SJSA1 (cell line): Measurements from ENCODE around the gene KRT78. TPM values are rescaled to one million over a fixed set of nuclear protein-coding genes. Genes with fewer than 3 reads are reported as not detected.

ENCODE experiments used
- DNase-seq, 2 experiments: peaks; one replicate each; pipeline ENCODE4 v3.0.0-alpha.2; 2015 to 2020; ENCODE audit warnings: low spot score in 2 of 2, low read depth in 1 of 2
- H3K27ac ChIP-seq: fragments of 250-450 bp; sonication (Bioruptor Pico); 2 replicates; pipeline ENCODE4 v1.5.1; 2020; ENCODE audit warnings: mild to moderate bottlenecking, moderate library complexity
- H3K27me3 ChIP-seq: fragments of 250-450 bp; sonication (Bioruptor Pico); replicated peaks from 2 replicates; pipeline ENCODE4 v1.5.1; 2020; ENCODE audit warnings: mild to moderate bottlenecking, moderate library complexity
- H3K36me3 ChIP-seq: fragments of 250-450 bp; sonication (Bioruptor Pico); 2 replicates; pipeline ENCODE4 v1.5.1; 2020; ENCODE audit warnings: mild to moderate bottlenecking
- H3K4me1 ChIP-seq: fragments of 250-450 bp; sonication (Bioruptor Pico); replicated peaks from 2 replicates; pipeline ENCODE4 v1.6.1; 2021; ENCODE audit warnings: mild to moderate bottlenecking
- H3K4me3 ChIP-seq: fragments of 250-450 bp; sonication (Bioruptor Pico); 2 replicates; pipeline ENCODE4 v1.5.1; 2020; ENCODE audit warnings: mild to moderate bottlenecking
- H3K9me3 ChIP-seq: fragments of 250-450 bp; sonication (Bioruptor Pico); replicated peaks from 2 replicates; pipeline ENCODE4 v1.5.1; 2020; ENCODE audit warnings: mild to moderate bottlenecking
- total RNA-seq: library from RNA; depleted of rRNA; stranded (reverse); fragments of >200 nt; shearing (Covaris generic); gene quantifications from 2 replicates; pipeline ENCODE4 v1.2.3, GENCODE V29; 2014

KRT78 gene
- total RNA-seq, 1 experiment from 2014 or later = 0.21 TPM

DNA sequence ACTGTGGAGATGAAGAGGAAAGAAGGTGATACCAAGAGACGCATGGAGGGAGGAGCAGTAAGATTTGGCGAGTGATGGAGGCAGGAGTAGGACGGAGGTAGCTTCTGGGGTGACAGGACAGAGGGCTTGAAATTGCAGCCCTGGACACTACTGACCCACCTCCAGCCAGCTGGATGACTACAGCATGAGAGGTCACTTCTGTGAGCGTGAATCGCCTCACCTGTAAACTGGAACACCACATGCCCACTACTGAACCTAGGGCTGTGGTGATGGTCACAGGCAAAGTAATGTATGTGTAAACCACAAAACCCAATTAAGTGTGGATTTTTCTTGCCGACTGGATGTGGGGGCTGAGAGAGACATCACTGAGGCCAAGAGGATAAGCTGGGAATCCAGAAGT, 28.3 kb downstream of the KRT78 start:
- Histone ChIP-seq H3K4me1 (peaks cover 6% of the 10 kb centered on the region; the same call in 1 of the 2 replicates), H3K27ac (no peak overlapping the region), H3K4me3 (no peak overlapping the region)

DNA sequence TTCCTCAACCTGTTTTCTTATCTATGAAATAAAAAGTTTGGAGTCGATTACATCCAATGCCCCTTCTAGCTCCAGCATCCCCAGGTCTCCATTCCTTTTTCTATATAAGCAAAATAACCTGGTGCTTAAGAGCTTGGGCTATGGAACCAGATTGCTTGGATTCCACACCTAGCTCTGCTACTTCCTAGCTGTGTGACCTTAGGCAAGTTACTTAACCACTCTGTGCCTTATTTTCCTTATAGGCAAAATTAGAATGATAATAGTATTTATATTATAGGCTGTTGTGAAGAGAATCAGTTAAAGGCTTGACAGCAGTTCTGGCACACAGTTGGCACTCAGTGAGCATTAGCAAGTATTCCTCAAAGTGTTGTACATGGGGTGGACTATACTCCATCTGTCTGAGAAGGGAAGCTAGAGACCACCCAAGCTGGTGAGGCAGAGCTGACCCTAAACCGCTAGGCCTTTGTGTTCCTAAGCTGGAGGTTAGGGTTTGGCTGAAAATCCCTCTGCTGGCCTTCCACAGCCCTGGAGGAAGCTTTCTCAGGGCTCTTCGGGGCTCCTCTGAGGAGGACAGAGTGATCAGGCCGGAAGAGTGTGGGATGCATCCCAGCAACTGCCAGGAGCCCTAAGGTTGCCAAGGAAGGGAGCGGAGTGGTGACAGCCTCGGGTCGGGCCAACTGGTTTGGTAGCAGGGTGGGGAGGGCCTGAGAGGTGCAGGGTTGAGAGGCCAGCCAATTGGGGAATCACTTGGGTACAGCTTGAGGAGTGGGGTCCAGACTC, 28.9 kb downstream of the KRT78 start:
- no peaks in the 10 kb centered on the region for H3K36me3 ChIP-seq
- no peak overlapping the region for H3K4me3 ChIP-seq
- H3K27me3 ChIP-seq = peaks cover 97% of the 10 kb centered on the region
- H3K4me1 ChIP-seq = peaks cover 6% of the 10 kb centered on the region; the same call in 1 of the 2 replicates
- DNase-seq = peak; percentile 88 to 98
- H3K27ac ChIP-seq = no peak overlapping the region
- H3K9me3 ChIP-seq = peaks cover 12% of the 10 kb centered on the region

More for the DNA sequence above, 28.3 kb downstream of the KRT78 start:
- peaks cover 13% of the 10 kb centered on the region for H3K9me3 ChIP-seq
- no peaks in the 10 kb centered on the region for H3K36me3 ChIP-seq
- peak; percentile 88 to 95 for DNase-seq
- H3K27me3 ChIP-seq = peaks cover 97% of the 10 kb centered on the region

DNA sequence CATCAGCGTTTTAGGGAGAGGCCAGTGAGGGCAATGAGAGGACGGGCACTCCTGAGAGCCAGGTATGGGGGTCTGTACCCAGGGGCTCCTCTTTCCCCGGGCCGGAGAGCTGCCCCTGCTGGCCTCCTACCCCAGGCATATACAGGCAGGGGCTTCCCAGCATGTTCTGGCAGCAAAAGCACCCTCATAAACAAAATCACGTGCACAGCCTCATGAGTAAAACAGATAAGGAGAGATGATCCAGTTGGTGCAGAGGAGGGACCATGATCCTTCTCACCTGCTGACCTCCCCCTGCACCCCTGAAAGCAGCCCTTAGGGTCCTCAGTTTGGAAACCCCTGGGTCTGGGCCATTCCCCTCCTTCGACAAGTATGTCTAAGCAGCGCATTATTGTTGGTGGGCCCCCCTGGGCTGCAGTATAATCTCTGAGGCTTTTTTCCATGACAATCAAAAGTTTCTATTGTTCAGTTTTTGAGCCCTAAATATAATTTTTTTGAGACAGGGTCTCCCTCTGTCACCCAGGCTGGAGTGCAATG, 29.8 kb downstream of the KRT78 start:
- no peak overlapping the region for H3K4me3 ChIP-seq
- no peaks in the 10 kb centered on the region for H3K36me3 ChIP-seq
- H3K9me3 ChIP-seq = peaks cover 12% of the 10 kb centered on the region
- peaks cover 97% of the 10 kb centered on the region for H3K27me3 ChIP-seq
- peaks cover 9% of the 10 kb centered on the region; the same call in 1 of the 2 replicates for H3K4me1 ChIP-seq
- H3K27ac ChIP-seq = no peak overlapping the region
- DNase-seq = peak in 1 of 2 experiments; percentile 95

DNA sequence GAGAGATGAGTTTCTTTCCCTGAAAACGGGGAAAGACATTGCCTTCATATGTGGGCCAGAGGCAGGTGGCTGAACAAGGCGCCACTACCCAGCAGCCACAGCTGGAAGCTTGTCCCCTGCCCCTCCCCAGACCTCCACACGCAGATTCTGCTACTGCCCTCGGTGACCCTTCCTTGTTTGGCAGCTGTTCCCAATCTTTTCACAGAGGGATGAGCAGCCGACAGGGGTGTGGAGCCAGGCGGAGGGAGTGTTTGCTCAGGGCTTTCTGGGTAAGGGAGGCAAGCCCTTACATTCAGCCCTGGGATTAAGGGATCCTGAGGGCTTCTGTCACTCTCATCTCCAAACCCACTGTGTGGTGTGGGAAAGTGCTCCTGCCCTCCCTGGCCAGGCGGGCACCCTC, 30.4 kb downstream of the KRT78 start:
- H3K27ac ChIP-seq = no peak overlapping the region
- H3K27me3 ChIP-seq = peaks cover 95% of the 10 kb centered on the region
- no peak overlapping the region for H3K4me3 ChIP-seq
- peak in 1 of 2 experiments; percentile 97 for DNase-seq
- no peaks in the 10 kb centered on the region for H3K36me3 ChIP-seq
- H3K4me1 ChIP-seq = peaks cover 9% of the 10 kb centered on the region; the same call in 1 of the 2 replicates
- peaks cover 12% of the 10 kb centered on the region for H3K9me3 ChIP-seq

DNA sequence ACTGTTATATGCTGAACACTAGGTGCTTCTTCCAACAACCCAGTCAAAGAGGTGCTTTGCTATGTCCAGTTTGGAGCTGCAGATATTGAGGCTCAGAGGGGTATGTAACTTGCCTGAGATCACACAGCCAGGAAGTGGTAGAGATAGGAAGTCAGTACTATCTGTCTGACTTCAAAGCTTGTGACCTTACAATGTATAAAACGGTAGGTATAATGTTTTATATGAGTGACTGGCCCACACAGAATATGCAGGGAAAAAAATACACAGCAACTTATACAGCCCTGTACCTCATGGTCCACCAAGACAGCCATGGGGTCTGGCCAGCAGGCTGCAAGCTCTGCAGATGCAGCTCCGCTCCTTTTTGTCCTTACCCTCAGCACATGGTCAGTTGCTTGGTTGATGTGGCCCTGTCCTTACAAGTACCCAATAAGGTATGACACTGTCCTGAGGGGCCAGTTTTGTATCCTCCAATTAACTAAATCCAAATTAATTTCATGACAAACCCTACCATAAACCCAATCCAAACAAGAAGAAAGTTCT, 31.0 kb downstream of the KRT78 start:
- peak; percentile 81 to 94 for DNase-seq
- no peak overlapping the region for H3K27ac ChIP-seq
- H3K36me3 ChIP-seq = no peaks in the 10 kb centered on the region
- peaks cover 12% of the 10 kb centered on the region for H3K9me3 ChIP-seq
- peaks cover 95% of the 10 kb centered on the region for H3K27me3 ChIP-seq
- peaks cover 9% of the 10 kb centered on the region; the same call in 1 of the 2 replicates for H3K4me1 ChIP-seq
- no peak overlapping the region for H3K4me3 ChIP-seq

DNA sequence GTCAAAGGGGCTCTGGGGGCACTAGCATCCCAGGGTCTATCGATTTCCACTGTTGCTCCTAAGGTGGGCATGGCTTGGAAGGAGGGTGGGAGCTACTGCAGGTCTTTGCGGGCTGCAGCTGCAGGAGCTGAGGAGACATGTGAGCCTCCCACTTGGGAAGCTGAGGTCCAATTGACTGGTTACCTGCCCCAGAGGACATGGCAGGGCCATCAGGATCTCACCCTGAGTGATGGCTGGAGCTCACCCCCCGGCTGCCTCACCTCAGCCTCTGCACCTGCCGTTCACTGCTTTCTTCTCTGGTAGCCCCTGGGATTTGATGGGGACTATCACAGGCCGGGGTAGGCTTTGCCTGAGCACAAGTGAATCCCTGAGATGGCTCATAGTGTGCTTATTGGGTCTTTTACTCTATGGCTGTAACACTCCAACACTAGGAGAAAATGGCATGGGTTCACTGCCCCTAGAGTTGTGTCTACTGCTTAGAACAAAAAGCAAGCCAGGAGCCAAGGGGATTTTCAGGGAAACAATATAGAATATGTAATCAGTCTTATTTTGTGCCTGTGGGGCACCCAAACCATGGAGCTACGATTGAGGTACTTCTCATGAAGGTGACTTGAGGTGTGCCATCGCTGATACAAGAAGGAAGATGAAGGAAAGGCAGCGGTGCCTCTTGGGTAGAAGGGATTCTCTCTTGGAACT, 31.6 kb downstream of the KRT78 start:
- peaks cover 95% of the 10 kb centered on the region for H3K27me3 ChIP-seq
- H3K27ac ChIP-seq = no peak overlapping the region
- peaks cover 12% of the 10 kb centered on the region for H3K9me3 ChIP-seq
- peak; percentile 79 to 96 for DNase-seq
- peaks cover 6% of the 10 kb centered on the region; the same call in 1 of the 2 replicates for H3K4me1 ChIP-seq
- H3K36me3 ChIP-seq = no peaks in the 10 kb centered on the region
- H3K4me3 ChIP-seq = no peak overlapping the region

DNA sequence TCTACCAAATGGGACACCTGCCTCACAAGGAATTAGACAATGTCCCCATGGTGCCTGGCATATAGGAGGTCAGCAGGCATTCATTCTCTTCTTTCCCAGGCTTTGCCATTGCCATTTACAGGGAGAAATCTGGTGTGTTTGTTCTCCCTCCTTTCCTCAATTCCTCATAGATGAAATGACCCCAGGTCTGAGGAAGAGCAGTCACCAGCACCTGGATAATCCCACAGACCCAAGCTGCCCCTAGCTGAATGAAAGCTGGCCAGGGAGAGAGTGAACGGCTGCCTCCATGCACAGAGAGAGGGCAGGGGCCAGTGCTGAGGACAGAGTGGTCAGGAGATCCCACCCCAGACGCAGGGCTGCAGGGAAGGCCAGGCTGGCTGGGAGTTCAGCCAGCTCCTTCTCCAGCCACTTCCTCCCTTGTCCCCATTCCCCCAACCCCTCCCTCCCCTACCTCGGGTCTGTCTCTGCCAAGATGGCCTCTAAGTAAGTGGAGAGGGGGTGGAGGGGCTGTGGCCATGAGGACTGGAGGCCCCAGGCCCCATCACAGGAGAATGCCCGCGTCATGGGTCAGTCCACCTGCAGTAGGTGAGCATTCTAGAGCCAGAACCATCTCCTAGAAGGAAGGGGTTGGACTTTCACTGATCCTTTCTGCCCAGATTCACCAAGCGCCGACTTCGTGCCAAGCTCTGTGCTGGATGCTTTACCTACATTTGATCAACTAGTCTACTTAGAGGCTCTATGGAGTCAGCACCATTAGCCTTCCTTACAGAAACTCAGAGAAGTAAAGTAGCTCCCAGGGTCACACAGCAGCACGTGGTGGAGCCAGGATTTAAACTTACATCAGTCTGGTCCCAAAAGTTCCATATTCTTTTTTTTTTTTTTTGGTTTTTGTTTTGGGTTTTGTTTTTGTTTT, 32.9 kb downstream of the KRT78 start:
- H3K27ac ChIP-seq = no peak overlapping the region
- H3K36me3 ChIP-seq = no peaks in the 10 kb centered on the region
- 0 out of 2 replicates have a peak, but pooled peaks cover 6% of the 10 kb centered on the region for H3K4me1 ChIP-seq
- no peak overlapping the region for H3K4me3 ChIP-seq
- H3K9me3 ChIP-seq = peaks cover 12% of the 10 kb centered on the region
- peak; percentile 81 to 94 for DNase-seq
- H3K27me3 ChIP-seq = peaks cover 95% of the 10 kb centered on the region

DNA sequence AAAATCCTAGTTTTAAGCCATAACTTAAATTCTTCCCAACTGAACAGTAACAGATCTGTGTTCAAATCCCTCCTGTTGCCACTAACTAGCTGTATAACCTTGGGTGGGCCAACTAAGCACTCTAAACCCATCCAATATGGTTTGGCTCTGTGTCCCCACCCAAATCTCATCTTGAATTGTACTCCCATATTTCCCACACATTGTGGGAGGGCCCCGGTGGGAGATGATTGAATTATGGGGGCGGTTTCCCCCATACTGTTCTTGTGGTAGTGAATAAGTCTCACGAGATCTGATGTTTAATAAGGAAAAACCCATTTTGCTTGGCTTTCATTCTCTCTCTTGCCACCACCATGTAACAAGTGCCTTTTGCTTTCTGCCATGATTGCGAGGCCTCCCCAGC, 33.6 kb downstream of the KRT78 start:
- 0 out of 2 replicates have a peak, but pooled peaks cover 6% of the 10 kb centered on the region for H3K4me1 ChIP-seq
- H3K9me3 ChIP-seq = peaks cover 12% of the 10 kb centered on the region
- no peak overlapping the region for H3K4me3 ChIP-seq
- DNase-seq = peak; percentile 80 to 94
- peaks cover 93% of the 10 kb centered on the region for H3K27me3 ChIP-seq
- no peaks in the 10 kb centered on the region for H3K36me3 ChIP-seq
- no peak overlapping the region for H3K27ac ChIP-seq

DNA sequence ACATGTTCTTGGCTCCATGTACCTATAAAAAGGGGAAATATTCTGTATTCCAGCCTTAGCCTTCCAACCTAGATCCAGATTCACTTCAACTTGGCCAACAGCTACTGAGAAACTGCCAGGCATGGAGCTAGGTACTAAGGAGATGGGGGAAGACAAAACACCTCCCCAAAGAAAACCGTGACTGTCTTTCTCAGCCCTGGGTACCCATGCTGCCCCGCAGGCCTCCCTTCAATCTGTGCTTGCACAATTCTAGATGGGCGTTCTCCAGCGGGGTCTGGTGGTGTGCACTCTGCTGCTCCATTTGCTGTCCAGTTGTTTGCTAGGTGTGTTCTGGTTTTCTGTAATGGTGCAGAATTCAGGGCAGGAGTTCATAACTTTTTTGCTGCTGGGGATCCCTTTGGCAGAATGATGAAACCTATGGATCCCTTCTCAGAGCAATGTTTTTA, 34.1 kb downstream of the KRT78 start:
- peaks cover 13% of the 10 kb centered on the region for H3K9me3 ChIP-seq
- H3K27me3 ChIP-seq = peaks cover 93% of the 10 kb centered on the region
- H3K27ac ChIP-seq = no peak overlapping the region
- no peak overlapping the region for H3K4me3 ChIP-seq
- H3K4me1 ChIP-seq = 0 out of 2 replicates have a peak, but pooled peaks cover 3% of the 10 kb centered on the region
- DNase-seq = peak in 1 of 2 experiments; percentile 94
- H3K36me3 ChIP-seq = no peaks in the 10 kb centered on the region

DNA sequence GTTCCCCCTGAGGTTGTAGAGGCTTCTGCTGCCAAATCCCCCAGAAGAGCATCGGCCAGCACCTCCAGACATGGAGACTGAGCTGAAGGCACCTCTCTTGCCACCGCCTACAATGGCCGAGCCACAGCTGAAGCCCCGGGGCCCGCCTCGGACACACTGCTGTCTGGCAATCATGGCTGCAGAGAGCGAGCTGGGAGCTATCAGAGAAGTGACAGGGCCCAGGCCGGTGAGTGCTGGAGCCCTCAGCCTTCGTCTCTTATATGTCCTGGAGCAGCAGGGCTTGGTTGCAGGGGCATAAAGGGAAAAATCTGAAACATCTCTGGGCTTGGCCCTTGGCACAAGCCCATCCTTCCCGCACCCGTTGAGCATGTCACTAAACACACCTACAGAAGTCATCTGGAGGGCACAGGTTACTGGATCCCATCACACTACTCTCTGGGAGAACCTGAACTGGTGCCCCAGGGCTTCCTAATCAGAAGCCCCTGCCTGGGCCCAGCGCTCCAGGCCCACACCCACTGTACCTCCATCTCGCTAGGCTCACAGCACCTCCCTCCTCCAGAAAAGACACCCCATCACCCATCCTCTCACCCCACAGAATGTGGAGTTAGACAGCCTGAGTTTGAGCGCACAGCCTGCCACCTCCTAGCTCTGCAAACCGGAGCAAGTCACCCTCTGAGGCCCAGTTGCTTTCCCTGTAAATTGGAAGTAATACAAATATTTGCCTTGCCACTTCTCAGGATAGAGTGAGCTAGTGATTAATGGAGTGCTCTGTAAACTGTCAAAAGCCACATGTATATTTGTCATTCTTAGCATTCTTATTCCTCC, 34.7 kb downstream of the KRT78 start, which contains the start of gene KRT4:
Gene KRT4, minus strand, starts transcription at position 232 of the 825 bp plus-strand sequence. Its CDS starts 58 bp downstream, at position 174.
- Histone ChIP-seq H3K9me3 (peaks cover 19% of the 10 kb centered on the region), H3K4me1 (0 out of 2 replicates have a peak, but pooled peaks cover 3% of the 10 kb centered on the region), H3K27ac (no peak within 1 kb of the TSS), H3K36me3 (no peaks in the 10 kb centered on the region), H3K4me3 (no peak within 1 kb of the TSS), H3K27me3 (peaks cover 93% of the 10 kb centered on the region)
- DNase-seq = peak in 1 of 2 experiments; percentile 81

DNA sequence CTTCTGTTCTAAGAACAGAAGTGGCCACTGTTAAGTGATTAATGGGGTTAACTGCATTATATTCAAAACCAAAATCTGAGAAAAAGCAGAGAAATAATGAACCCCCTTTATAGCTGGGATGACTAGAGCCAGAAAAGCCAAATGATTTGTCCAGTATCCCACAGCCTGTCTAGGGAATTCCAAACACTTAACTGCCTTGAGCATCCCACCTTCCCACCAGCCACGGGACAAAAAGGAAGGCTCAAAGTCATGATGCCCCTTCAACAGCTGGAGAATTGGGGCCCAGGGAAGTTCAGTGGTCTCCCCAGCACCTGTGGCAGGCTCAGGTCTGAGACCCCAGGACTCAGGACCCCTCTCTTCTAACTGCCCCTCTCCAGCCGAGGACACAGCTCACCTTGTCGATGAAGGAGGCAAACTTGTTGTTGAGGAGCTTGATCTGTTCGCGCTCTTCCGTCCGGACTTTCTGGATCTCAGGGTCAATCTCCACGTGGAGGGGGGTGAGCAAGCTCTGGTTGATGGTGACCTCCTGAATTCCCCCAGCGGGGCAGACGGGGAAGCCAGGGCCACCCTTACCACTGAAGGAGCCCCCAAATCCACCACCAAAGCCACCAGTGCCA, 35.5 kb downstream of the KRT78 start:
- Histone ChIP-seq H3K27ac (no peak overlapping the region), H3K27me3 (peaks cover 93% of the 10 kb centered on the region), H3K4me1 (0 out of 2 replicates have a peak, but pooled peaks cover 3% of the 10 kb centered on the region), H3K36me3 (no peaks in the 10 kb centered on the region), H3K4me3 (no peak overlapping the region), H3K9me3 (peaks cover 27% of the 10 kb centered on the region)
- peak; percentile 79 to 94 for DNase-seq
